Activated T-cell treated with anti-CD3 and anti-CD28 coated beads, Interleukin-2, amount 50 U/mL, for 4 hours (primary cell): Measurements from ENCODE around the gene KPNA2. TPM values are rescaled to one million over a fixed set of nuclear protein-coding genes. Genes with fewer than 3 reads are reported as not detected.
"Not testable (repeated sequence)": the region's sequence is repeated elsewhere in the genome, so short reads cannot be mapped to it uniquely, and the experiment has no call there.

Source experiments
- ATAC-seq, 2 donors: fragments of 200-7000 bp; cut with Tn5 transposase; one replicate each; pipeline ENCODE4 v1.10.0; 2021
- DNase-seq: peaks from one replicate; pipeline ENCODE4 v3.0.0-alpha.2; 2020
- H3K27me3 Mint-ChIP-seq: one replicate; pipeline ENCODE4 v1.8.0; 2021; ENCODE audit warnings: low read depth, mixed read lengths
- H3K36me3 Mint-ChIP-seq: one replicate; pipeline ENCODE4 v1.8.0; 2022; ENCODE audit warnings: mixed read lengths; ENCODE audit not compliant: insufficient read depth
- H3K4me1 Mint-ChIP-seq: one replicate; pipeline ENCODE4 v1.8.0; 2021; ENCODE audit warnings: low read depth, mixed read lengths
- H3K4me3 Mint-ChIP-seq: one replicate; pipeline ENCODE4 v1.8.0; 2021; ENCODE audit warnings: mild to moderate bottlenecking, moderate library complexity, mixed read lengths
- H3K9me3 Mint-ChIP-seq: one replicate; pipeline ENCODE4 v1.8.0; 2021; ENCODE audit warnings: mixed read lengths
- total RNA-seq, 3 donors: library from RNA; stranded (reverse); gene quantifications; one replicate each; pipeline ENCODE4 v1.2.1, GENCODE V29; 2021

Gene KPNA2
- 100 to 1,000 TPM; 139 to 140 (median 139) TPM for total RNA-seq

- peaks cover 17% of the 10 kb centered on the region for H3K36me3 Mint-ChIP-seq
- H3K4me1 Mint-ChIP-seq, result peaks cover 11% of the 10 kb centered on the region
- H3K4me3 Mint-ChIP-seq, result peak within 1 kb of the TSS; percentile 96
- no peaks in the 10 kb centered on the region for H3K9me3 Mint-ChIP-seq
- H3K27me3 Mint-ChIP-seq, result no peaks in the 10 kb centered on the region
- ATAC-seq, result peak; percentile 91 to 92
- peak; percentile 83 for DNase-seq
Observed at GRCh38 chr17:68035523-68036303, at the start of gene KPNA2. Gene KPNA2, plus strand, starts transcription at chr17:68035735. Its CDS starts 1,398 bp downstream, at chr17:68037133.

- H3K9me3 Mint-ChIP-seq, result no peaks in the 10 kb centered on the region
- H3K4me3 Mint-ChIP-seq, result no peak overlapping the region
- ATAC-seq (no peak), DNase-seq (no peak)
- H3K4me1 Mint-ChIP-seq, result peaks cover 20% of the 10 kb centered on the region
- H3K27me3 Mint-ChIP-seq, result peaks cover 8% of the 10 kb centered on the region
- no peaks in the 10 kb centered on the region for H3K36me3 Mint-ChIP-seq
Observed at GRCh38 chr17:67990909-67991308, 44.6 kb upstream of the KPNA2 start.

GRCh38 chr17:67992548-67993152 is 42.9 kb upstream of the KPNA2 start:
- DNase-seq (no peak), ATAC-seq (no peak)
- no peaks in the 10 kb centered on the region for H3K36me3 Mint-ChIP-seq
- peak overlapping the region; percentile 89 for H3K4me3 Mint-ChIP-seq
- H3K4me1 Mint-ChIP-seq, result peaks cover 28% of the 10 kb centered on the region
- peaks cover 12% of the 10 kb centered on the region for H3K27me3 Mint-ChIP-seq
- no peaks in the 10 kb centered on the region for H3K9me3 Mint-ChIP-seq

- no peaks in the 10 kb centered on the region for H3K36me3 Mint-ChIP-seq
- ATAC-seq, result peak; percentile 73 to 75
Observed at GRCh38 chr17:67993153-67993997, 42.2 kb upstream of the KPNA2 start.

GRCh38 chr17:67993998-67994361 is 41.6 kb upstream of the KPNA2 start:
- Mint-ChIP-seq H3K4me3 (peak overlapping the region; percentile 80), H3K27me3 (peaks cover 14% of the 10 kb centered on the region), H3K9me3 (no peaks in the 10 kb centered on the region), H3K4me1 (peaks cover 28% of the 10 kb centered on the region), H3K36me3 (no peaks in the 10 kb centered on the region)
- ATAC-seq (no peak), DNase-seq (no peak)

More at GRCh38 chr17:67993153-67993997, 42.2 kb upstream of the KPNA2 start:
- Mint-ChIP-seq H3K9me3 (no peaks in the 10 kb centered on the region), H3K4me1 (peaks cover 28% of the 10 kb centered on the region), H3K27me3 (peaks cover 12% of the 10 kb centered on the region), H3K4me3 (peak overlapping the region; percentile 89)
- peak; percentile 56 for DNase-seq

GRCh38 chr17:67994817-67995569 is 40.5 kb upstream of the KPNA2 start:
- no peaks in the 10 kb centered on the region for H3K9me3 Mint-ChIP-seq
- peaks cover 14% of the 10 kb centered on the region for H3K27me3 Mint-ChIP-seq
- H3K36me3 Mint-ChIP-seq, result no peaks in the 10 kb centered on the region
- peak overlapping the region; percentile 80 for H3K4me3 Mint-ChIP-seq
- ATAC-seq, result no peak
- H3K4me1 Mint-ChIP-seq, result peaks cover 28% of the 10 kb centered on the region
- no peak for DNase-seq

GRCh38 chr17:67995570-67996263 is 39.8 kb upstream of the KPNA2 start:
- no peaks in the 10 kb centered on the region for H3K9me3 Mint-ChIP-seq
- peak overlapping the region; percentile 80 for H3K4me3 Mint-ChIP-seq
- peaks cover 14% of the 10 kb centered on the region for H3K27me3 Mint-ChIP-seq
- no peaks in the 10 kb centered on the region for H3K36me3 Mint-ChIP-seq
- ATAC-seq, result no peak
- DNase-seq, result peak; percentile 8
- peaks cover 28% of the 10 kb centered on the region for H3K4me1 Mint-ChIP-seq

- not testable (repeated sequence) for H3K36me3 Mint-ChIP-seq, H3K9me3 Mint-ChIP-seq, DNase-seq
- ATAC-seq, result peak; percentile 9
- Mint-ChIP-seq H3K27me3 (peaks cover 14% of the 10 kb centered on the region), H3K4me1 (peaks cover 28% of the 10 kb centered on the region), H3K4me3 (peak within 1 kb of the TSS; percentile 80)
Observed at GRCh38 chr17:67996301-67997171, 39.0 kb upstream of the KPNA2 start, which contains the start of gene C17orf58. Gene C17orf58, minus strand, starts transcription at chr17:67996469. Its CDS starts 271 bp downstream, at chr17:67996198.

- H3K27me3 Mint-ChIP-seq, result peaks cover 14% of the 10 kb centered on the region
- no peak for DNase-seq
- H3K9me3 Mint-ChIP-seq, result no peaks in the 10 kb centered on the region
- H3K4me1 Mint-ChIP-seq, result peaks cover 23% of the 10 kb centered on the region
- ATAC-seq, result no peak
- H3K4me3 Mint-ChIP-seq, result no peak overlapping the region
- no peaks in the 10 kb centered on the region for H3K36me3 Mint-ChIP-seq
Observed at GRCh38 chr17:67998466-67998865, 37.1 kb upstream of the KPNA2 start.

- Mint-ChIP-seq H3K27me3 (peaks cover 14% of the 10 kb centered on the region), H3K36me3 (no peaks in the 10 kb centered on the region), H3K4me3 (no peak overlapping the region), H3K4me1 (peaks cover 21% of the 10 kb centered on the region), H3K9me3 (no peaks in the 10 kb centered on the region)
- ATAC-seq (no peak), DNase-seq (no peak)
Observed at GRCh38 chr17:67999291-67999911, 36.1 kb upstream of the KPNA2 start.

- ATAC-seq (no peak), DNase-seq (no peak)
- no peaks in the 10 kb centered on the region for H3K36me3 Mint-ChIP-seq
- no peaks in the 10 kb centered on the region for H3K27me3 Mint-ChIP-seq
- no peak overlapping the region for H3K4me3 Mint-ChIP-seq
- H3K4me1 Mint-ChIP-seq, result no peaks in the 10 kb centered on the region
- no peaks in the 10 kb centered on the region for H3K9me3 Mint-ChIP-seq
Observed at GRCh38 chr17:68004201-68004600, 31.3 kb upstream of the KPNA2 start.

GRCh38 chr17:68006797-68007196 is 28.7 kb upstream of the KPNA2 start:
- Mint-ChIP-seq H3K9me3 (no peaks in the 10 kb centered on the region), H3K4me1 (peaks cover 6% of the 10 kb centered on the region), H3K4me3 (no peak overlapping the region), H3K27me3 (no peaks in the 10 kb centered on the region), H3K36me3 (no peaks in the 10 kb centered on the region)
- DNase-seq, result no peak
- ATAC-seq, result no peak
